ENCODE measurements around the gene SHBG. TPM values are rescaled to one million over a fixed set of nuclear protein-coding genes. Genes with fewer than 3 reads are reported as not detected.

SHBG gene
- total RNA-seq, 1 experiment from 2014 or later = not detected

DNA sequence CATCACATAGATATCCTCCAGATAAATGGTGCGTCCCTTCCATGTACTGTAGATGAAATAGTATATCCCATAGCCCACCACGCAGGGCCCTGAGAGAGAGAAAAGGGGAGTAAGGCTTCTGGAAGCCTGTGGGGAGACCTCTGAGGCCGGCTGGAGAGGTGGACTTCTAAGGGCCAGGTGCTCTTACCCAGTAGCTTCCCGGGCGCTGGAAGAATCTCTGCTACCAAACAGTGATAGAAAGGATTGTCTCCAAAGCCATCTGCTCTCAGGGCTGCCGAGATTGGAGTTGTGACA lies 3.0 kb upstream of the SHBG start:
- intact Hi-C loops (cut with micrococcal nuclease) = no loop called here
- Histone ChIP-seq H4K20me1 (ENCODE audit: insufficient read depth) (no peaks in the 10 kb centered on the region), H3K79me2 (ENCODE audit: insufficient read depth, low read length) (peaks cover 5% of the 10 kb centered on the region; the same call in 1 of the 2 replicates), H3K27me3 (ENCODE audit: insufficient read depth, low read length) (no peaks in the 10 kb centered on the region), H3K9ac (ENCODE audit: low read length) (peak overlapping the region; percentile 93), H3K27ac (ENCODE audit: low read depth, low read length) (peak overlapping the region; percentile 66; the same call in 1 of the 2 replicates), H3K4me3 (replicated peaks in 1 of 2; ENCODE audit: low read depth in 1 of 2, low read length in 2 of 2) (peak overlapping the region; percentile 85), H3K4me1 (ENCODE audit: control insufficient read depth in 1 of 2, insufficient read depth in 2 of 2, low read length in 2 of 2) (peaks cover 4 to 13% of the 10 kb centered on the region in 2 experiments; a peak in 3 of 4 replicates), H3K4me2 (ENCODE audit: low read length) (peak overlapping the region; percentile 80), H2AFZ (ENCODE audit: low read depth, low read length, poor library complexity, severe bottlenecking) (no peak overlapping the region), H3K9me3 (ENCODE audit: control insufficient read depth in 1 of 2, insufficient read depth in 1 of 2, low read depth in 1 of 2, low read length in 2 of 2) (no peaks in the 10 kb centered on the region), H3K36me3 (ENCODE audit: control insufficient read depth in 1 of 2, insufficient read depth in 2 of 2, low read length in 2 of 2) (no peaks in the 10 kb centered on the region), H3K9me2 (ENCODE audit: insufficient read depth) (no peaks in the 10 kb centered on the region)
- DNase-seq (ENCODE audit: low read depth, low spot score) (no peak), ATAC-seq (peak; percentile 2; the same call in 1 of the 2 replicates)
- no TSS peak for BruUV-seq (replicated peaks)
- ChIA-PET RAD21 (ENCODE audit: low non-redundant PET in 1 of 2, low total read pairs in 2 of 2, uncharacterized antibody in 2 of 2, unreplicated experiment in 2 of 2) (no interaction called here), CTCF (interaction anchor here (2.0 to 2.5 kb wide), 2 partner anchors 12 to 61 kb away, joined by 8 to 15 read pairs; partner anchors contain the start of genes FXR2, TP53 and WRAP53), POLR2A (interaction anchor here (0.5 to 2.2 kb wide), 7 partner anchors 9 to 361 kb away, joined by 3 to 24 read pairs (median 5); partner anchors contain the start of genes FXR2, TP53 and WRAP53)
- TF ChIP-seq YY1 (IDR thresholded peaks at IDR 0.05; ENCODE audit: extremely low read depth, insufficient replicate concordance, low read depth, low read length) (no peak), EZH2phosphoT487 (IDR thresholded peaks at IDR 0.05; ENCODE audit: borderline replicate concordance) (no peak), SP1 (IDR thresholded peaks at IDR 0.05; ENCODE audit: low read depth) (no peak), CBX3 (IDR thresholded peaks at IDR 0.05; ENCODE audit: low read depth) (no peak), CEBPB (IDR thresholded peaks at IDR 0.05; ENCODE audit: low read depth) (no peak), POLR2AphosphoS5 (IDR thresholded peaks at IDR 0.05; ENCODE audit: low read depth, low read length) (no peak), ZFX (IDR thresholded peaks at IDR 0.05) (no peak), EZH2 (IDR thresholded peaks at IDR 0.05) (no peak), ELF1 (IDR thresholded peaks at IDR 0.05; ENCODE audit: borderline replicate concordance, low read depth) (no peak), TCF7L2 (IDR thresholded peaks at IDR 0.05; ENCODE audit: borderline replicate concordance, extremely low read depth, insufficient read depth, insufficient read length) (no peak), RAD21 (IDR thresholded peaks at IDR 0.05; ENCODE audit: low read depth) (no peak), FOSL1 (IDR thresholded peaks at IDR 0.05; ENCODE audit: low read depth) (no peak)
- TF ChIP-seq, protein P1, sequence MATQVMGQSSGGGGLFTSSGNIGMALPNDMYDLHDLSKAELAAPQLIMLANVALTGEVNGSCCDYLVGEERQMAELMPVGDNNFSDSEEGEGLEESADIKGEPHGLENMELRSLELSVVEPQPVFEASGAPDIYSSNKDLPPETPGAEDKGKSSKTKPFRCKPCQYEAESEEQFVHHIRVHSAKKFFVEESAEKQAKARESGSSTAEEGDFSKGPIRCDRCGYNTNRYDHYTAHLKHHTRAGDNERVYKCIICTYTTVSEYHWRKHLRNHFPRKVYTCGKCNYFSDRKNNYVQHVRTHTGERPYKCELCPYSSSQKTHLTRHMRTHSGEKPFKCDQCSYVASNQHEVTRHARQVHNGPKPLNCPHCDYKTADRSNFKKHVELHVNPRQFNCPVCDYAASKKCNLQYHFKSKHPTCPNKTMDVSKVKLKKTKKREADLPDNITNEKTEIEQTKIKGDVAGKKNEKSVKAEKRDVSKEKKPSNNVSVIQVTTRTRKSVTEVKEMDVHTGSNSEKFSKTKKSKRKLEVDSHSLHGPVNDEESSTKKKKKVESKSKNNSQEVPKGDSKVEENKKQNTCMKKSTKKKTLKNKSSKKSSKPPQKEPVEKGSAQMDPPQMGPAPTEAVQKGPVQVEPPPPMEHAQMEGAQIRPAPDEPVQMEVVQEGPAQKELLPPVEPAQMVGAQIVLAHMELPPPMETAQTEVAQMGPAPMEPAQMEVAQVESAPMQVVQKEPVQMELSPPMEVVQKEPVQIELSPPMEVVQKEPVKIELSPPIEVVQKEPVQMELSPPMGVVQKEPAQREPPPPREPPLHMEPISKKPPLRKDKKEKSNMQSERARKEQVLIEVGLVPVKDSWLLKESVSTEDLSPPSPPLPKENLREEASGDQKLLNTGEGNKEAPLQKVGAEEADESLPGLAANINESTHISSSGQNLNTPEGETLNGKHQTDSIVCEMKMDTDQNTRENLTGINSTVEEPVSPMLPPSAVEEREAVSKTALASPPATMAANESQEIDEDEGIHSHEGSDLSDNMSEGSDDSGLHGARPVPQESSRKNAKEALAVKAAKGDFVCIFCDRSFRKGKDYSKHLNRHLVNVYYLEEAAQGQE (IDR thresholded peaks at IDR 0.05; ENCODE audit: low read depth) = no peak
- TF ChIP-seq, protein P2, sequence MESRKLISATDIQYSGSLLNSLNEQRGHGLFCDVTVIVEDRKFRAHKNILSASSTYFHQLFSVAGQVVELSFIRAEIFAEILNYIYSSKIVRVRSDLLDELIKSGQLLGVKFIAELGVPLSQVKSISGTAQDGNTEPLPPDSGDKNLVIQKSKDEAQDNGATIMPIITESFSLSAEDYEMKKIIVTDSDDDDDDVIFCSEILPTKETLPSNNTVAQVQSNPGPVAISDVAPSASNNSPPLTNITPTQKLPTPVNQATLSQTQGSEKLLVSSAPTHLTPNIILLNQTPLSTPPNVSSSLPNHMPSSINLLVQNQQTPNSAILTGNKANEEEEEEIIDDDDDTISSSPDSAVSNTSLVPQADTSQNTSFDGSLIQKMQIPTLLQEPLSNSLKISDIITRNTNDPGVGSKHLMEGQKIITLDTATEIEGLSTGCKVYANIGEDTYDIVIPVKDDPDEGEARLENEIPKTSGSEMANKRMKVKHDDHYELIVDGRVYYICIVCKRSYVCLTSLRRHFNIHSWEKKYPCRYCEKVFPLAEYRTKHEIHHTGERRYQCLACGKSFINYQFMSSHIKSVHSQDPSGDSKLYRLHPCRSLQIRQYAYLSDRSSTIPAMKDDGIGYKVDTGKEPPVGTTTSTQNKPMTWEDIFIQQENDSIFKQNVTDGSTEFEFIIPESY (IDR thresholded peaks at IDR 0.05; ENCODE audit: extremely low read depth, insufficient replicate concordance, low read length) = no peak
